Stimulated activated CD8-positive, alpha-beta memory T cell treated with anti-CD3 and anti-CD28 coated beads, Interleukin-2, amount 100 ng/mL, for 1 hour (primary cell): ENCODE data around the gene TTLL6.
"Not testable (repeated sequence)": the region's sequence is repeated elsewhere in the genome, so short reads cannot be mapped to it uniquely, and the experiment has no call there.

Experiments
- DNase-seq, 2 donors: peaks; one replicate each; pipeline ENCODE4 v3.0.0-alpha.2; 2020; ENCODE audit warnings: low read depth in 2 of 2

The TTLL6 gene

GRCh38 chr17:48816774-48817590 is at the start of gene TTLL6:
TSS of gene TTLL6 (minus strand) at chr17:48817229. CDS start at chr17:48817072, 157 bp downstream.
- peak; percentile 38 to 49 for DNase-seq

- no peak for DNase-seq
These were observed 43.4 kb upstream of the TTLL6 start for GRCh38 chr17:48860456-48860855.

- no peak for DNase-seq
These were observed 43.0 kb upstream of the TTLL6 start for GRCh38 chr17:48860034-48860433.

GRCh38 chr17:48856122-48856821 is 39.2 kb upstream of the TTLL6 start:
- DNase-seq, result no peak

- DNase-seq, result no peak
These were observed 37.9 kb upstream of the TTLL6 start for GRCh38 chr17:48854774-48855476.

- DNase-seq, result no peak
These were observed 33.8 kb upstream of the TTLL6 start for GRCh38 chr17:48850792-48851323.

- DNase-seq, result no peak
These were observed 26.3 kb upstream of the TTLL6 start for GRCh38 chr17:48843187-48843900.

- DNase-seq, result no peak
These were observed 25.7 kb upstream of the TTLL6 start for GRCh38 chr17:48842746-48843145.

GRCh38 chr17:48841395-48841831 is 24.4 kb upstream of the TTLL6 start:
- DNase-seq, result no peak

- DNase-seq, result no peak
These were observed 23.4 kb upstream of the TTLL6 start for GRCh38 chr17:48840441-48840840.

- not testable (repeated sequence) for DNase-seq
These were observed 20.4 kb upstream of the TTLL6 start for GRCh38 chr17:48837458-48837857.

- DNase-seq, result no peak
These were observed 18.9 kb upstream of the TTLL6 start for GRCh38 chr17:48835971-48836370.

GRCh38 chr17:48834973-48835372 is 17.9 kb upstream of the TTLL6 start:
- DNase-seq, result no peak

- no peak for DNase-seq
These were observed 14.5 kb upstream of the TTLL6 start for GRCh38 chr17:48831549-48831883.

- DNase-seq, result peak; percentile 66 to 80
These were observed 14.0 kb upstream of the TTLL6 start, which contains the start of gene CALCOCO2 for GRCh38 chr17:48830840-48831548. TSS of gene CALCOCO2 (plus strand) at chr17:48831035. CDS start at chr17:48841708, 10,673 bp downstream.

- no peak for DNase-seq
These were observed 8.7 kb upstream of the TTLL6 start for GRCh38 chr17:48825446-48826381.

- DNase-seq, result not testable (repeated sequence)
These were observed 3.9 kb upstream of the TTLL6 start for GRCh38 chr17:48820936-48821335.

GRCh38 chr17:48819466-48819865 is 2.4 kb upstream of the TTLL6 start:
- DNase-seq, result no peak

GRCh38 chr17:48818361-48818841 is 1.4 kb upstream of the TTLL6 start:
- no peak for DNase-seq

- no peak for DNase-seq
These were observed 623 bp downstream of the TTLL6 start for GRCh38 chr17:48816438-48816773.
